NCI-H526 treated with DMSO at 0.1 percent for 48 hours (cell line): ENCODE results near the gene CNOT1.
"Not testable (repeated sequence)": the region's sequence is repeated elsewhere in the genome, so short reads cannot be mapped to it uniquely, and the experiment has no call there.

Experiments
- DNase-seq: peaks from one replicate; lab custom pipeline; 2025; lab: John Stamatoyannopoulos, UW

The CNOT1 gene

GRCh38 chr16:58503166-58503862 is 126.3 kb downstream of the CNOT1 start:
- DNase-seq, result no peak

- no peak for DNase-seq
Observed at GRCh38 chr16:58502217-58502921, 127.3 kb downstream of the CNOT1 start.

GRCh38 chr16:58501242-58502131 is 128.1 kb downstream of the CNOT1 start:
- DNase-seq, result no peak

- no peak for DNase-seq
Observed at GRCh38 chr16:58500430-58501241, 129.0 kb downstream of the CNOT1 start.

- peak; percentile 57 for DNase-seq
Observed at GRCh38 chr16:58499615-58500351, 129.8 kb downstream of the CNOT1 start, which contains the start of gene NDRG4. TSS of gene NDRG4 (plus strand) at chr16:58500143. CDS start at chr16:58500249, 106 bp downstream.

- no peak for DNase-seq
Observed at GRCh38 chr16:58499092-58499511, 130.5 kb downstream of the CNOT1 start.

GRCh38 chr16:58498341-58499091 is 131.1 kb downstream of the CNOT1 start:
- DNase-seq, result no peak

GRCh38 chr16:58497935-58498334 is 131.7 kb downstream of the CNOT1 start:
- no peak for DNase-seq

GRCh38 chr16:58497468-58497867 is 132.2 kb downstream of the CNOT1 start:
- no peak for DNase-seq

GRCh38 chr16:58495521-58496331 is 133.9 kb downstream of the CNOT1 start:
- no peak for DNase-seq

GRCh38 chr16:58494981-58495520 is 134.6 kb downstream of the CNOT1 start:
- DNase-seq, result peak; percentile 44

- DNase-seq, result no peak
Observed at GRCh38 chr16:58493756-58494431, 135.7 kb downstream of the CNOT1 start.

GRCh38 chr16:58492735-58493134 is 136.9 kb downstream of the CNOT1 start:
- no peak for DNase-seq

GRCh38 chr16:58492066-58492465 is 137.6 kb downstream of the CNOT1 start:
- DNase-seq, result no peak

GRCh38 chr16:58490539-58490938 is 139.1 kb downstream of the CNOT1 start:
- DNase-seq, result not testable (repeated sequence)

GRCh38 chr16:58490065-58490464 is 139.6 kb downstream of the CNOT1 start:
- DNase-seq, result no peak

GRCh38 chr16:58488531-58488930 is 141.1 kb downstream of the CNOT1 start:
- no peak for DNase-seq
